HepG2 (cell line): ENCODE results near the gene ATF7IP. TPM values are rescaled to one million over a fixed set of nuclear protein-coding genes. Genes with fewer than 3 reads are reported as not detected.

ENCODE experiments used
- ATAC-seq: fragments of 200-7000 bp; cut with Tn5 transposase; 3 replicates; pipeline ENCODE4 v1.9.1; 2020; ENCODE audit warnings: mild to moderate bottlenecking, moderate library complexity
- BruUV-seq: library from RNA; stranded (reverse); fragments of 400-500 nt; replicated peaks from 2 replicates; lab custom pipeline; 2021; lab: Mats Ljungman, UMichigan
- CTCF ChIA-PET: fragments of 300-600 bp; formaldehyde crosslinking; extraction: SDS; loops from one replicate; lab custom pipeline; 2021; ENCODE audit warnings: low total read pairs, inconsistent platforms, low intra/inter-chr PET ratio; lab: Yijun Ruan, JAX
- POLR2A ChIA-PET: fragments of 350-600 bp; sonication (Branson Sonifier 250); formaldehyde crosslinking; loops from one replicate; lab custom pipeline; 2020; ENCODE audit warnings: antibody characterized with exemption, inconsistent platforms; lab: Yijun Ruan, JAX
- DNase-seq: peaks from one replicate; pipeline ENCODE4 v3.0.0-alpha.2; 2015; ENCODE audit warnings: low spot score
- FAIRE-seq: peaks from 3 replicates; lab custom pipeline; 2011; peaks lifted over from hg19 to GRCh38; lab: Jason Lieb, UNC
- H2AFZ ChIP-seq: one replicate; pipeline ENCODE4 v1.6.1; 2011; ENCODE audit warnings: low read length, inconsistent platforms
- H3K27ac ChIP-seq: fragments of 300-600 bp; 3 replicates; pipeline ENCODE4 v1.8.0; 2011; ENCODE audit warnings: mixed run types, mild to moderate bottlenecking, mixed read lengths, low read length, inconsistent platforms; ENCODE audit not compliant: insufficient read depth; ENCODE audit errors: extremely low read length
- H3K27me3 ChIP-seq, 2 experiments: fragments of 200-600 bp in 1 of 2; 2 replicates in 1 of 2; 3 replicates in 1 of 2; pipeline versions ENCODE4 v1.6.0 to v1.8.0; 2011; ENCODE audit warnings: low read length in 2 of 2, mild to moderate bottlenecking in 2 of 2, moderate library complexity in 2 of 2, inconsistent platforms in 1 of 2; ENCODE audit not compliant: insufficient read depth in 2 of 2, control insufficient read depth in 1 of 2
- H3K36me3 ChIP-seq, 2 experiments: fragments of 200-600 bp in 1 of 2; replicated peaks in 1 of 2; 2 replicates in 1 of 2; 3 replicates in 1 of 2; pipeline versions ENCODE4 v1.5.1 to v1.8.0; 2011; ENCODE audit warnings: low read length in 2 of 2, inconsistent platforms in 1 of 2; ENCODE audit not compliant: insufficient read depth in 2 of 2, control insufficient read depth in 1 of 2
- H3K4me1 ChIP-seq: 2 replicates; pipeline ENCODE4 v1.5.1; 2012; ENCODE audit warnings: low read length, inconsistent platforms; ENCODE audit not compliant: insufficient read depth
- H3K4me2 ChIP-seq: 2 replicates; pipeline ENCODE4 v1.6.0; 2011; ENCODE audit warnings: low read depth, low read length, inconsistent platforms
- H3K4me3 ChIP-seq, 3 experiments: fragments of 200-600 bp in 1 of 3; sonication (generic), shearing (Covaris generic) in 1 of 3; replicated peaks in 1 of 3; 2 replicates each; pipeline ENCODE4 v1.5.1; 2011 to 2016; ENCODE audit warnings: low read length in 3 of 3, inconsistent platforms in 2 of 3, low read depth in 2 of 3, mild to moderate bottlenecking in 2 of 3, control low read depth in 1 of 3, mixed read lengths in 1 of 3; ENCODE audit not compliant: insufficient read depth in 1 of 3
- H3K79me2 ChIP-seq: one replicate; pipeline ENCODE4 v1.6.1; 2011; ENCODE audit warnings: low read length, inconsistent platforms; ENCODE audit not compliant: insufficient read depth
- H3K9ac ChIP-seq: 2 replicates; pipeline ENCODE4 v1.6.0; 2011; ENCODE audit warnings: mild to moderate bottlenecking, low read depth, low read length, inconsistent platforms; ENCODE audit not compliant: insufficient read depth
- H3K9me3 ChIP-seq: 2 replicates; pipeline ENCODE4 v1.5.1; 2012; ENCODE audit warnings: mild to moderate bottlenecking, low read length
- H4K20me1 ChIP-seq: 2 replicates; pipeline ENCODE4 v1.6.0; 2011; ENCODE audit warnings: inconsistent platforms, mild to moderate bottlenecking, low read length, moderate library complexity; ENCODE audit not compliant: insufficient read depth
- BRF2 ChIP-seq: sonication (generic); formaldehyde crosslinking; IDR thresholded peaks from 2 replicates; pipeline ENCODE4 v1.8.1; 2022; ENCODE audit warnings: mild to moderate bottlenecking, missing genetic modification reagents
- CBX2 ChIP-seq, 2 experiments: fragments of 200-600 bp in 1 of 2; sonication (generic); formaldehyde crosslinking in 1 of 2; IDR thresholded peaks; 2 replicates each; pipeline versions ENCODE4 v1.7.0 to v1.8.1; 2018 to 2022; ENCODE audit warnings: low read depth in 2 of 2, low read length in 1 of 2, mild to moderate bottlenecking in 1 of 2, missing genetic modification reagents in 1 of 2
- CSRNP1 ChIP-seq: sonication (generic); formaldehyde crosslinking; IDR thresholded peaks from 2 replicates; pipeline ENCODE4 v1.8.1; 2023; ENCODE audit warnings: mild to moderate bottlenecking, missing genetic modification reagents
- EEA1 ChIP-seq: sonication (generic); formaldehyde crosslinking; IDR thresholded peaks from 2 replicates; pipeline ENCODE4 v1.5.1; 2020; ENCODE audit warnings: mild to moderate bottlenecking, missing genetic modification reagents, borderline replicate concordance
- GATAD1 ChIP-seq: IDR thresholded peaks from 2 replicates; pipeline ENCODE4 v1.6.1; 2016; ENCODE audit warnings: missing genetic modification reagents, missing compliant biosample characterization
- NFKB2 ChIP-seq: sonication (generic); formaldehyde crosslinking; IDR thresholded peaks from 2 replicates; pipeline ENCODE4 v1.4.0; 2020; ENCODE audit warnings: missing genetic modification reagents, borderline replicate concordance
- TIGD3 ChIP-seq: sonication (generic); formaldehyde crosslinking; IDR thresholded peaks from 2 replicates; pipeline ENCODE4 v1.5.1; 2020; ENCODE audit warnings: mild to moderate bottlenecking, missing genetic modification reagents, borderline replicate concordance
- ZHX2 ChIP-seq, 2 experiments: sonication (generic) in 1 of 2; formaldehyde crosslinking in 1 of 2; IDR thresholded peaks; 2 replicates each; pipeline versions ENCODE4 v1.6.1 to v1.9.0; 2014 to 2022; ENCODE audit warnings: antibody characterized with exemption in 1 of 2, borderline replicate concordance in 1 of 2, inconsistent platforms in 1 of 2, low read depth in 1 of 2, missing genetic modification reagents in 1 of 2
- ZNF180 ChIP-seq: sonication (generic); formaldehyde crosslinking; IDR thresholded peaks from 2 replicates; pipeline ENCODE4 v1.4.0; 2020; ENCODE audit warnings: low read depth, missing genetic modification reagents, borderline replicate concordance
- ZNF263 ChIP-seq: sonication (generic); formaldehyde crosslinking; IDR thresholded peaks from 2 replicates; pipeline ENCODE4 v1.4.0; 2020; ENCODE audit warnings: missing genetic modification reagents
- ZNF430 ChIP-seq: sonication (generic); formaldehyde crosslinking; IDR thresholded peaks from 2 replicates; pipeline ENCODE4 v1.9.0; 2021; ENCODE audit warnings: mild to moderate bottlenecking, missing genetic modification reagents
- ZNF619 ChIP-seq: sonication (generic); formaldehyde crosslinking; IDR thresholded peaks from 2 replicates; pipeline ENCODE4 v1.4.0; 2020; ENCODE audit warnings: mild to moderate bottlenecking, missing genetic modification reagents
- ZNF737 ChIP-seq: sonication (generic); formaldehyde crosslinking; IDR thresholded peaks from 2 replicates; pipeline ENCODE4 v1.5.0; 2020; ENCODE audit warnings: missing genetic modification reagents, mild to moderate bottlenecking, borderline replicate concordance
- ZNF891 ChIP-seq: sonication (generic); formaldehyde crosslinking; IDR thresholded peaks from 2 replicates; pipeline ENCODE4 v1.5.0; 2020; ENCODE audit warnings: mild to moderate bottlenecking, missing genetic modification reagents
- WGBS: methylation state at CpG from one replicate; pipeline ENCODE4 v1.1.6; 2017; ENCODE audit warnings: low lambda C conversion rate; 5-methylcytosine and 5-hydroxymethylcytosine counted together
- in situ Hi-C: cut with HindIII; loops from 2 replicates; pipeline ENCODE4 v1.10.0; 2017; ENCODE audit warnings: low pct_unique_long_range_greater_than_20kb; ENCODE audit not compliant: extremely low pct_ligation_motif_present
- intact Hi-C: fragments of 100-400 bp; cut with micrococcal nuclease; formaldehyde crosslinking; loops from one replicate; pipeline ENCODE4 v1.10.0; 2022; ENCODE audit not compliant: unreplicated experiment
- polyA plus RNA-seq, 8 experiments: library from polyadenylated mRNA; depleted of rRNA in 3 of 8; stranded (reverse) in 7 of 8; unstranded in 1 of 8; fragments of >200 nt; fragmentation: Illumina TruSeq in 4 of 8; extraction: Trizol in 4 of 8; gene quantifications; 2 replicates each; pipeline versions ENCODE4 v1.2.1 to v1.2.3, GENCODE V29; 2011 to 2016; ENCODE audit warnings: low read depth in 4 of 8, missing spikeins in 1 of 8, mixed read lengths in 1 of 8; ENCODE audit not compliant: insufficient read depth in 1 of 8
- total RNA-seq, 5 experiments: library from RNA; depleted of rRNA; stranded (reverse); fragments of >200 nt; fragmentation: Illumina TruSeq; extraction: Trizol; gene quantifications; 2 replicates each; pipeline ENCODE4 v1.2.3, GENCODE V29; 2016; ENCODE audit warnings: low read depth in 1 of 5

Gene ATF7IP
- total and polyA plus RNA-seq, 2 of the 13 experiments (the other 11 are each of a cell fraction or from before 2014, with no cell fraction given), result 1.8 to 11.8 TPM

GRCh38 chr12:14393751-14394150 is 28.3 kb downstream of the ATF7IP start:
- ATAC-seq, result no peak
- H3K79me2 ChIP-seq, result peaks cover 5% of the 10 kb centered on the region
- H3K4me1 ChIP-seq, result peaks cover 10% of the 10 kb centered on the region
- no peak for FAIRE-seq
- BruUV-seq, result no TSS peak
- no peak overlapping the region for H2AFZ ChIP-seq
- H3K36me3 ChIP-seq, result no peaks in the 10 kb centered on the region
- in situ Hi-C loops (no loop called here), intact Hi-C loops (loop anchor here (1.0 kb wide), 2 partner anchors 8 to 136 kb away; no protein-coding TSS in a partner anchor)
- no peaks in the 10 kb centered on the region for H4K20me1 ChIP-seq
- no peak overlapping the region for H3K9ac ChIP-seq
- 0 out of 2 replicates have a peak overlapping the region, but pooled peaks have one; percentile 23 for H3K4me2 ChIP-seq
- CTCF ChIA-PET, result no interaction called here
- POLR2A ChIA-PET, result interaction anchor here (1.3 to 1.9 kb wide), 2 partner anchors 10 to 136 kb away, joined by 10 to 29 read pairs; no protein-coding TSS in a partner anchor
- no peaks in the 10 kb centered on the region for H3K27me3 ChIP-seq
- H3K4me3 ChIP-seq, result no peak overlapping the region
- no peak for DNase-seq
- no peaks in the 10 kb centered on the region for H3K9me3 ChIP-seq
- peak overlapping the region; percentile 49 for H3K27ac ChIP-seq
- 38% methylated on average over 1 of the region's 1 CpG for WGBS
- TF ChIP-seq TIGD3 (CRISPR knock-in tag) (no peak), NFKB2 (CRISPR knock-in tag) (no peak), ZNF263 (CRISPR knock-in tag) (no peak), ZHX2 (IDR thresholded peaks at IDR 0.05; ENCODE audit: low read depth) (no peak), ZHX2 (CRISPR knock-in tag; IDR thresholded peaks at IDR 0.05; ENCODE audit: borderline replicate concordance) (no peak), CBX2 (IDR thresholded peaks at IDR 0.05; ENCODE audit: low read depth, low read length) (no peak), CBX2 (CRISPR knock-in tag; IDR thresholded peaks at IDR 0.05; ENCODE audit: low read depth) (no peak), ZNF180 (CRISPR knock-in tag) (no peak), CSRNP1 (CRISPR knock-in tag) (no peak), ZNF619 (CRISPR knock-in tag) (no peak), ZNF430 (no peak), ZNF891 (CRISPR knock-in tag) (no peak), BRF2 (CRISPR knock-in tag) (no peak), EEA1 (CRISPR knock-in tag) (no peak), ZNF737 (no peak), GATAD1 (CRISPR knock-in tag) (no peak)
